Endothelial cell of umbilical vein (primary cell): ENCODE data around the gene SLC7A8. TPM values are rescaled to one million over a fixed set of nuclear protein-coding genes. Genes with fewer than 3 reads are reported as not detected.

Source experiments
- BruUV-seq: library from RNA; stranded (reverse); fragments of 400-500 nt; replicated peaks from 2 replicates; lab custom pipeline; 2021; lab: Mats Ljungman, UMichigan
- CTCF ChIA-PET: fragments of 300-600, 350-600 bp; sonication (Branson Sonifier 250); formaldehyde crosslinking; loops from one replicate; lab custom pipeline; 2021; ENCODE audit warnings: antibody characterized with exemption, inconsistent platforms; lab: Charles Lee
- POLR2A ChIA-PET: fragments of 300-600, 350-600 bp; sonication (Branson Sonifier 250); formaldehyde crosslinking; loops from one replicate; lab custom pipeline; 2021; ENCODE audit warnings: antibody characterized with exemption, inconsistent platforms; lab: Charles Lee
- DNase-seq: peaks from one replicate; pipeline ENCODE4 v3.0.0-alpha.2; 2011; ENCODE audit warnings: low read depth, low spot score
- FAIRE-seq: peaks from 2 replicates; lab custom pipeline; 2011; peaks lifted over from hg19 to GRCh38; lab: Jason Lieb, UNC
- H2AFZ ChIP-seq: 2 replicates; pipeline ENCODE4 v1.6.0; 2012; ENCODE audit warnings: low read depth, low read length, control low read depth, inconsistent platforms
- H3K27ac ChIP-seq: 2 replicates; pipeline ENCODE4 v1.5.1; 2011; ENCODE audit warnings: low read depth, mild to moderate bottlenecking, control low read depth, low read length, moderate library complexity; ENCODE audit not compliant: insufficient read depth
- H3K27me3 ChIP-seq, 2 experiments: 2 replicates each; pipeline versions ENCODE4 v1.6.0 to v1.6.1; 2011; ENCODE audit warnings: low read length in 2 of 2, mixed read lengths in 1 of 2; ENCODE audit not compliant: control insufficient read depth in 2 of 2, insufficient read depth in 2 of 2
- H3K36me3 ChIP-seq, 2 experiments: 2 replicates in 1 of 2; 3 replicates in 1 of 2; pipeline ENCODE4 v1.5.1; 2011; ENCODE audit warnings: low read length in 2 of 2, mild to moderate bottlenecking in 1 of 2, moderate library complexity in 1 of 2; ENCODE audit not compliant: control insufficient read depth in 2 of 2, insufficient read depth in 2 of 2; ENCODE audit errors: extremely low read depth in 1 of 2
- H3K4me1 ChIP-seq: 3 replicates; pipeline ENCODE4 v1.5.1; 2011; ENCODE audit warnings: mild to moderate bottlenecking, low read length; ENCODE audit not compliant: control insufficient read depth, insufficient read depth; ENCODE audit errors: extremely low read depth
- H3K4me2 ChIP-seq: 2 replicates; pipeline ENCODE4 v1.6.1; 2011; ENCODE audit warnings: low read length, control low read depth, mixed read lengths; ENCODE audit not compliant: insufficient read depth
- H3K4me3 ChIP-seq, 3 experiments: fragments of 200-600 bp in 1 of 3; sonication (generic), shearing (Covaris generic) in 1 of 3; replicated peaks in 1 of 3; 2 replicates each; pipeline ENCODE4 v1.5.1; 2011 to 2016; ENCODE audit warnings: control low read depth in 3 of 3, low read length in 3 of 3, mild to moderate bottlenecking in 2 of 3, inconsistent platforms in 1 of 3, low read depth in 1 of 3, moderate library complexity in 1 of 3; ENCODE audit not compliant: insufficient read depth in 1 of 3
- H3K79me2 ChIP-seq: 2 replicates; pipeline ENCODE4 v1.6.0; 2012; ENCODE audit warnings: low read length, inconsistent platforms; ENCODE audit not compliant: control insufficient read depth, insufficient read depth
- H3K9ac ChIP-seq: replicated peaks from 2 replicates; pipeline ENCODE3; 2011; ENCODE audit warnings: low read length, control low read depth; ENCODE audit not compliant: insufficient read depth; ENCODE audit errors: extremely low read depth
- H3K9me1 ChIP-seq: replicated peaks from 3 replicates; pipeline ENCODE4 v1.6.0; 2011; ENCODE audit warnings: mild to moderate bottlenecking, low read length; ENCODE audit not compliant: control insufficient read depth, insufficient read depth; ENCODE audit errors: extremely low read depth
- H3K9me3 ChIP-seq: replicated peaks from 2 replicates; pipeline ENCODE4 v1.5.1; 2012; ENCODE audit warnings: low read length, inconsistent platforms; ENCODE audit not compliant: control insufficient read depth, insufficient read depth
- H4K20me1 ChIP-seq: replicated peaks from 2 replicates; pipeline ENCODE3; 2011; ENCODE audit warnings: mild to moderate bottlenecking, low read length; ENCODE audit not compliant: control insufficient read depth, insufficient read depth; ENCODE audit errors: extremely low read depth
- EZH2 ChIP-seq: IDR thresholded peaks from 2 replicates; pipeline ENCODE4 v1.6.1; 2012; ENCODE audit warnings: borderline replicate concordance, low read depth, mild to moderate bottlenecking, moderate library complexity, low read length, inconsistent platforms; ENCODE audit not compliant: severe bottlenecking
- FOS ChIP-seq: IDR thresholded peaks from 2 replicates; pipeline ENCODE4 v1.6.1; 2011; ENCODE audit warnings: mild to moderate bottlenecking, low read length, moderate library complexity, borderline replicate concordance; ENCODE audit not compliant: insufficient read depth
- GATA2 ChIP-seq: IDR thresholded peaks from 2 replicates; pipeline ENCODE4 v1.7.0; 2011; ENCODE audit warnings: low read depth, mild to moderate bottlenecking, moderate library complexity, mixed read lengths, low read length; ENCODE audit not compliant: insufficient read length, insufficient read depth
- JUN ChIP-seq: IDR thresholded peaks from 2 replicates; pipeline ENCODE4 v1.6.1; 2011; ENCODE audit warnings: borderline replicate concordance, low read depth; ENCODE audit not compliant: insufficient read length, insufficient read depth
- POLR2AphosphoS5 ChIP-seq: IDR thresholded peaks from 2 replicates; pipeline ENCODE4 v1.6.1; 2012; ENCODE audit warnings: low read depth, mild to moderate bottlenecking, control low read depth, low read length, moderate library complexity; ENCODE audit not compliant: insufficient read depth
- dilution Hi-C: fragments of 300-500 bp; cut with MboI; formaldehyde crosslinking; loops from one replicate; pipeline ENCODE4 v1.15.0; 2019; ENCODE audit warnings: low sequenced_read_pairs; ENCODE audit not compliant: extremely low pct_ligation_motif_present
- intact Hi-C: fragments of 100-400 bp; cut with micrococcal nuclease; formaldehyde crosslinking; loops from one replicate; pipeline ENCODE4 v1.10.0; 2022
- polyA plus RNA-seq, 4 experiments: library from polyadenylated mRNA; depleted of rRNA in 3 of 4; stranded (reverse) in 3 of 4; unstranded in 1 of 4; fragments of >200 nt; gene quantifications; 2 replicates each; pipeline versions ENCODE4 v1.2.1 to v1.2.3, GENCODE V29; 2011 to 2012; ENCODE audit warnings: missing spikeins in 1 of 4
- total RNA-seq: library from RNA; stranded (reverse); gene quantifications from 2 replicates; pipeline ENCODE4 v1.2.3, GENCODE V29; 2021
- TF ChIP-seq, protein P1 (sequence below), 2 donors: IDR thresholded peaks; 1 replicate in 1 of 2; 2 replicates in 1 of 2; pipeline ENCODE4 v1.5.1; 2011; ENCODE audit warnings: low read length in 2 of 2, mild to moderate bottlenecking in 2 of 2, moderate library complexity in 2 of 2, control low read depth in 1 of 2, inconsistent platforms in 1 of 2, low read depth in 1 of 2; ENCODE audit not compliant: insufficient read depth in 1 of 2; ENCODE audit errors: extremely low read depth in 1 of 2
- TF ChIP-seq, protein P2 (sequence below): IDR thresholded peaks from 2 replicates; pipeline ENCODE4 v1.6.1; 2011; ENCODE audit not compliant: insufficient read depth, insufficient read length

Gene SLC7A8
- total and polyA plus RNA-seq, 2 donors (not counting 3 experiments of a cell fraction or from before 2014, with no cell fraction given), result 0.76 to 1.1 TPM

DNA sequence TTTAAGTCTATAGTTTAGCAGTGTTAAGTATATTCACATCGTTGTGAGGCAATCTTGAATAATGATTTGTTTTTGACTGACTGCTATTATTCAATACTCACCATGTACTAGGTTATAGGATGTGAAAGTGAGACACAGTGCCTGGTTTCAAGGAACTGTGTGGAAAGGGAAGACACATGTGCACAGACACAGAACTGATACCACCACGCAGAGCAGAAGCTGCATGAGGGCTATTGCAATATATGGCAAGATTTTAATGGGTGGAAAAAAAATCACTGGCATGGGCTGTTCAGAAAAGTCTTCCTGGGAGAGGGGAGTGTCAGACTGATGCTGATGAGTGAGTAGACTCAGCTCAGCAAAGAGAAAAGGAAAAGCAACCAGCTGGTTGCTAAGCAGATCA is 10.4 kb downstream of the SLC7A8 start:
- no peak overlapping the region for H2AFZ ChIP-seq
- no peak for FAIRE-seq
- ChIA-PET POLR2A (no interaction called here), CTCF (interaction anchor here (1.4 to 25.6 kb wide), 2 partner anchors 10 to 48 kb away, joined by 4 to 1289 read pairs; partner anchors contain the start of gene CEBPE)
- H3K27me3 ChIP-seq, result peaks cover 6 to 18% of the 10 kb centered on the region in 2 experiments
- intact Hi-C loops (no loop called here), dilution Hi-C loops (no loop called here)
- H3K9ac ChIP-seq, result no peak overlapping the region
- H3K4me3 ChIP-seq, result no peak overlapping the region
- H3K9me3 ChIP-seq, result no peaks in the 10 kb centered on the region
- no peaks in the 10 kb centered on the region for H3K36me3 ChIP-seq
- DNase-seq, result no peak
- peaks cover 6% of the 10 kb centered on the region for H3K4me1 ChIP-seq
- BruUV-seq, result no TSS peak
- H4K20me1 ChIP-seq, result no peaks in the 10 kb centered on the region
- H3K4me2 ChIP-seq, result no peak overlapping the region
- H3K9me1 ChIP-seq, result no peaks in the 10 kb centered on the region
- H3K79me2 ChIP-seq, result no peaks in the 10 kb centered on the region
- H3K27ac ChIP-seq, result no peak overlapping the region
- TF ChIP-seq POLR2AphosphoS5 (no peak), GATA2 (no peak), EZH2 (no peak), FOS (no peak), JUN (no peak)
- TF ChIP-seq, protein P1, sequence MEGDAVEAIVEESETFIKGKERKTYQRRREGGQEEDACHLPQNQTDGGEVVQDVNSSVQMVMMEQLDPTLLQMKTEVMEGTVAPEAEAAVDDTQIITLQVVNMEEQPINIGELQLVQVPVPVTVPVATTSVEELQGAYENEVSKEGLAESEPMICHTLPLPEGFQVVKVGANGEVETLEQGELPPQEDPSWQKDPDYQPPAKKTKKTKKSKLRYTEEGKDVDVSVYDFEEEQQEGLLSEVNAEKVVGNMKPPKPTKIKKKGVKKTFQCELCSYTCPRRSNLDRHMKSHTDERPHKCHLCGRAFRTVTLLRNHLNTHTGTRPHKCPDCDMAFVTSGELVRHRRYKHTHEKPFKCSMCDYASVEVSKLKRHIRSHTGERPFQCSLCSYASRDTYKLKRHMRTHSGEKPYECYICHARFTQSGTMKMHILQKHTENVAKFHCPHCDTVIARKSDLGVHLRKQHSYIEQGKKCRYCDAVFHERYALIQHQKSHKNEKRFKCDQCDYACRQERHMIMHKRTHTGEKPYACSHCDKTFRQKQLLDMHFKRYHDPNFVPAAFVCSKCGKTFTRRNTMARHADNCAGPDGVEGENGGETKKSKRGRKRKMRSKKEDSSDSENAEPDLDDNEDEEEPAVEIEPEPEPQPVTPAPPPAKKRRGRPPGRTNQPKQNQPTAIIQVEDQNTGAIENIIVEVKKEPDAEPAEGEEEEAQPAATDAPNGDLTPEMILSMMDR (IDR thresholded peaks at IDR 0.05; ENCODE audit: extremely low read depth in 1 of 2, insufficient read depth in 1 of 2, low read depth in 1 of 2, low read length in 2 of 2), result no peak
- TF ChIP-seq, protein P2, sequence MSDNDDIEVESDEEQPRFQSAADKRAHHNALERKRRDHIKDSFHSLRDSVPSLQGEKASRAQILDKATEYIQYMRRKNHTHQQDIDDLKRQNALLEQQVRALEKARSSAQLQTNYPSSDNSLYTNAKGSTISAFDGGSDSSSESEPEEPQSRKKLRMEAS, result no peak
